HG03457 (cell line): ENCODE results near the gene PLEKHM2.

Experiments
- ATAC-seq: cut with Tn5 transposase; IDR thresholded peaks from one replicate; pipeline ENCODE4 v1.9.1; 2021; ENCODE audit warnings: moderate number of reproducible peaks; ENCODE audit not compliant: unreplicated experiment

The PLEKHM2 gene

GRCh38 chr1:15755646-15756040, 71.5 kb downstream of the PLEKHM2 start:
- no peak for ATAC-seq

- no peak for ATAC-seq
Measured at GRCh38 chr1:15756143-15757015, 72.3 kb downstream of the PLEKHM2 start.

- no peak for ATAC-seq
Measured at GRCh38 chr1:15757016-15757543, 73.0 kb downstream of the PLEKHM2 start.

GRCh38 chr1:15757575-15758342, 73.6 kb downstream of the PLEKHM2 start:
- no peak for ATAC-seq

GRCh38 chr1:15758343-15758931, 74.3 kb downstream of the PLEKHM2 start, which contains the start of gene FBLIM1:
FBLIM1 (plus strand) TSS chr1:15758795; CDS start chr1:15764984, 6,189 bp downstream.
- ATAC-seq: no peak

- ATAC-seq: no peak
Measured at GRCh38 chr1:15758953-15759661, 75.0 kb downstream of the PLEKHM2 start.

- ATAC-seq: no peak
Measured at GRCh38 chr1:15760520-15761211, 76.5 kb downstream of the PLEKHM2 start.

GRCh38 chr1:15761366-15762128, 77.4 kb downstream of the PLEKHM2 start:
- ATAC-seq: no peak

- no peak for ATAC-seq
Measured at GRCh38 chr1:15762546-15762945, 78.4 kb downstream of the PLEKHM2 start.

GRCh38 chr1:15764269-15764764, 80.2 kb downstream of the PLEKHM2 start:
- no peak for ATAC-seq

GRCh38 chr1:15764890-15765289, 80.8 kb downstream of the PLEKHM2 start:
- no peak for ATAC-seq

- ATAC-seq: no peak
Measured at GRCh38 chr1:15765495-15766194, 81.5 kb downstream of the PLEKHM2 start.

- ATAC-seq: no peak
Measured at GRCh38 chr1:15767941-15768340, 83.8 kb downstream of the PLEKHM2 start.

- ATAC-seq: no peak
Measured at GRCh38 chr1:15768388-15768787, 84.3 kb downstream of the PLEKHM2 start.

GRCh38 chr1:15770313-15770962, 86.3 kb downstream of the PLEKHM2 start:
- no peak for ATAC-seq

GRCh38 chr1:15771836-15772515, 87.9 kb downstream of the PLEKHM2 start:
- no peak for ATAC-seq

- no peak for ATAC-seq
Measured at GRCh38 chr1:15775706-15776105, 91.6 kb downstream of the PLEKHM2 start.
